Endothelial cell of umbilical vein (primary cell): ENCODE results near the gene SLC12A7. TPM values are rescaled to one million over a fixed set of nuclear protein-coding genes. Genes with fewer than 3 reads are reported as not detected.

Source experiments
- BruUV-seq: library from RNA; stranded (reverse); fragments of 400-500 nt; replicated peaks from 2 replicates; lab custom pipeline; 2021; lab: Mats Ljungman, UMichigan
- CTCF ChIA-PET: fragments of 300-600, 350-600 bp; sonication (Branson Sonifier 250); formaldehyde crosslinking; loops from one replicate; lab custom pipeline; 2021; ENCODE audit warnings: antibody characterized with exemption, inconsistent platforms; lab: Charles Lee
- POLR2A ChIA-PET: fragments of 300-600, 350-600 bp; sonication (Branson Sonifier 250); formaldehyde crosslinking; loops from one replicate; lab custom pipeline; 2021; ENCODE audit warnings: antibody characterized with exemption, inconsistent platforms; lab: Charles Lee
- DNase-seq: peaks from one replicate; pipeline ENCODE4 v3.0.0-alpha.2; 2011; ENCODE audit warnings: low read depth, low spot score
- FAIRE-seq: peaks from 2 replicates; lab custom pipeline; 2011; peaks lifted over from hg19 to GRCh38; lab: Jason Lieb, UNC
- H2AFZ ChIP-seq: 2 replicates; pipeline ENCODE4 v1.6.0; 2012; ENCODE audit warnings: low read depth, low read length, control low read depth, inconsistent platforms
- H3K27ac ChIP-seq: 2 replicates; pipeline ENCODE4 v1.5.1; 2011; ENCODE audit warnings: low read depth, mild to moderate bottlenecking, control low read depth, low read length, moderate library complexity; ENCODE audit not compliant: insufficient read depth
- H3K27me3 ChIP-seq, 2 experiments: 2 replicates each; pipeline versions ENCODE4 v1.6.0 to v1.6.1; 2011; ENCODE audit warnings: low read length in 2 of 2, mixed read lengths in 1 of 2; ENCODE audit not compliant: control insufficient read depth in 2 of 2, insufficient read depth in 2 of 2
- H3K36me3 ChIP-seq, 2 experiments: 2 replicates in 1 of 2; 3 replicates in 1 of 2; pipeline ENCODE4 v1.5.1; 2011; ENCODE audit warnings: low read length in 2 of 2, mild to moderate bottlenecking in 1 of 2, moderate library complexity in 1 of 2; ENCODE audit not compliant: control insufficient read depth in 2 of 2, insufficient read depth in 2 of 2; ENCODE audit errors: extremely low read depth in 1 of 2
- H3K4me1 ChIP-seq: 3 replicates; pipeline ENCODE4 v1.5.1; 2011; ENCODE audit warnings: mild to moderate bottlenecking, low read length; ENCODE audit not compliant: control insufficient read depth, insufficient read depth; ENCODE audit errors: extremely low read depth
- H3K4me2 ChIP-seq: 2 replicates; pipeline ENCODE4 v1.6.1; 2011; ENCODE audit warnings: low read length, control low read depth, mixed read lengths; ENCODE audit not compliant: insufficient read depth
- H3K4me3 ChIP-seq, 3 experiments: fragments of 200-600 bp in 1 of 3; sonication (generic), shearing (Covaris generic) in 1 of 3; replicated peaks in 1 of 3; 2 replicates each; pipeline ENCODE4 v1.5.1; 2011 to 2016; ENCODE audit warnings: control low read depth in 3 of 3, low read length in 3 of 3, mild to moderate bottlenecking in 2 of 3, inconsistent platforms in 1 of 3, low read depth in 1 of 3, moderate library complexity in 1 of 3; ENCODE audit not compliant: insufficient read depth in 1 of 3
- H3K79me2 ChIP-seq: 2 replicates; pipeline ENCODE4 v1.6.0; 2012; ENCODE audit warnings: low read length, inconsistent platforms; ENCODE audit not compliant: control insufficient read depth, insufficient read depth
- H3K9ac ChIP-seq: replicated peaks from 2 replicates; pipeline ENCODE3; 2011; ENCODE audit warnings: low read length, control low read depth; ENCODE audit not compliant: insufficient read depth; ENCODE audit errors: extremely low read depth
- H3K9me1 ChIP-seq: replicated peaks from 3 replicates; pipeline ENCODE4 v1.6.0; 2011; ENCODE audit warnings: mild to moderate bottlenecking, low read length; ENCODE audit not compliant: control insufficient read depth, insufficient read depth; ENCODE audit errors: extremely low read depth
- H3K9me3 ChIP-seq: replicated peaks from 2 replicates; pipeline ENCODE4 v1.5.1; 2012; ENCODE audit warnings: low read length, inconsistent platforms; ENCODE audit not compliant: control insufficient read depth, insufficient read depth
- H4K20me1 ChIP-seq: replicated peaks from 2 replicates; pipeline ENCODE3; 2011; ENCODE audit warnings: mild to moderate bottlenecking, low read length; ENCODE audit not compliant: control insufficient read depth, insufficient read depth; ENCODE audit errors: extremely low read depth
- CTCF ChIP-seq, 2 donors: IDR thresholded peaks; 1 replicate in 1 of 2; 2 replicates in 1 of 2; pipeline ENCODE4 v1.5.1; 2011; ENCODE audit warnings: low read length in 2 of 2, mild to moderate bottlenecking in 2 of 2, moderate library complexity in 2 of 2, control low read depth in 1 of 2, inconsistent platforms in 1 of 2, low read depth in 1 of 2; ENCODE audit not compliant: insufficient read depth in 1 of 2; ENCODE audit errors: extremely low read depth in 1 of 2
- EZH2 ChIP-seq: IDR thresholded peaks from 2 replicates; pipeline ENCODE4 v1.6.1; 2012; ENCODE audit warnings: borderline replicate concordance, low read depth, mild to moderate bottlenecking, moderate library complexity, low read length, inconsistent platforms; ENCODE audit not compliant: severe bottlenecking
- FOS ChIP-seq: IDR thresholded peaks from 2 replicates; pipeline ENCODE4 v1.6.1; 2011; ENCODE audit warnings: mild to moderate bottlenecking, low read length, moderate library complexity, borderline replicate concordance; ENCODE audit not compliant: insufficient read depth
- GATA2 ChIP-seq: IDR thresholded peaks from 2 replicates; pipeline ENCODE4 v1.7.0; 2011; ENCODE audit warnings: low read depth, mild to moderate bottlenecking, moderate library complexity, mixed read lengths, low read length; ENCODE audit not compliant: insufficient read length, insufficient read depth
- JUN ChIP-seq: IDR thresholded peaks from 2 replicates; pipeline ENCODE4 v1.6.1; 2011; ENCODE audit warnings: borderline replicate concordance, low read depth; ENCODE audit not compliant: insufficient read length, insufficient read depth
- MAX ChIP-seq: IDR thresholded peaks from 2 replicates; pipeline ENCODE4 v1.6.1; 2011; ENCODE audit not compliant: insufficient read depth, insufficient read length
- MYC ChIP-seq: IDR thresholded peaks from one replicate; pipeline ENCODE4 v1.6.1; 2011; ENCODE audit warnings: mild to moderate bottlenecking, low read depth, low read length
- POLR2A ChIP-seq: IDR thresholded peaks from 2 replicates; pipeline ENCODE4 v1.6.1; 2012; ENCODE audit warnings: low read depth, mild to moderate bottlenecking, control low read depth, low read length
- POLR2AphosphoS5 ChIP-seq: IDR thresholded peaks from 2 replicates; pipeline ENCODE4 v1.6.1; 2012; ENCODE audit warnings: low read depth, mild to moderate bottlenecking, control low read depth, low read length, moderate library complexity; ENCODE audit not compliant: insufficient read depth
- dilution Hi-C: fragments of 300-500 bp; cut with MboI; formaldehyde crosslinking; loops from one replicate; pipeline ENCODE4 v1.15.0; 2019; ENCODE audit warnings: low sequenced_read_pairs; ENCODE audit not compliant: extremely low pct_ligation_motif_present
- intact Hi-C: fragments of 100-400 bp; cut with micrococcal nuclease; formaldehyde crosslinking; loops from one replicate; pipeline ENCODE4 v1.10.0; 2022
- polyA plus RNA-seq, 4 experiments: library from polyadenylated mRNA; depleted of rRNA in 3 of 4; stranded (reverse) in 3 of 4; unstranded in 1 of 4; fragments of >200 nt; gene quantifications; 2 replicates each; pipeline versions ENCODE4 v1.2.1 to v1.2.3, GENCODE V29; 2011 to 2012; ENCODE audit warnings: missing spikeins in 1 of 4
- total RNA-seq: library from RNA; stranded (reverse); gene quantifications from 2 replicates; pipeline ENCODE4 v1.2.3, GENCODE V29; 2021

The SLC12A7 gene
- total and polyA plus RNA-seq, 2 donors (not counting 3 experiments of a cell fraction or from before 2014, with no cell fraction given) = 16.4 to 38.8 TPM

GRCh38 chr5:1043327-1043726 is 68.5 kb downstream of the SLC12A7 start:
- dilution Hi-C loops = no loop called here
- Histone ChIP-seq H3K4me3 (no peak overlapping the region), H2AFZ (no peak overlapping the region), H3K4me2 (no peak overlapping the region), H3K27me3 (no peaks in the 10 kb centered on the region), H3K9ac (no peak overlapping the region), H3K27ac (no peak overlapping the region), H3K36me3 (no peaks in the 10 kb centered on the region), H3K9me3 (no peaks in the 10 kb centered on the region), H3K4me1 (no peaks in the 10 kb centered on the region), H3K9me1 (no peaks in the 10 kb centered on the region), H3K79me2 (no peaks in the 10 kb centered on the region), H4K20me1 (no peaks in the 10 kb centered on the region)
- POLR2A ChIA-PET = no interaction called here
- no TSS peak for BruUV-seq
- DNase-seq (no peak), FAIRE-seq (no peak)
- CTCF ChIA-PET = no interaction called here
- TF ChIP-seq CTCF (IDR thresholded peaks at IDR 0.05; ENCODE audit: extremely low read depth in 1 of 2, insufficient read depth in 1 of 2, low read depth in 1 of 2, low read length in 2 of 2) = no peak
- no peak for TF ChIP-seq POLR2A
- TF ChIP-seq EZH2 = no peak
- TF ChIP-seq JUN = no peak
- TF ChIP-seq POLR2AphosphoS5 = no peak
- no peak for TF ChIP-seq FOS
- no peak for TF ChIP-seq GATA2
- TF ChIP-seq MAX = no peak
- no peak for TF ChIP-seq MYC
- intact Hi-C loops = no loop called here
